ENCODE results near the gene FLAD1. TPM values are rescaled to one million over a fixed set of nuclear protein-coding genes. Genes with fewer than 3 reads are reported as not detected.

Gene FLAD1
- total RNA-seq, 1 experiment from 2014 or later = 58.4 TPM

DNA sequence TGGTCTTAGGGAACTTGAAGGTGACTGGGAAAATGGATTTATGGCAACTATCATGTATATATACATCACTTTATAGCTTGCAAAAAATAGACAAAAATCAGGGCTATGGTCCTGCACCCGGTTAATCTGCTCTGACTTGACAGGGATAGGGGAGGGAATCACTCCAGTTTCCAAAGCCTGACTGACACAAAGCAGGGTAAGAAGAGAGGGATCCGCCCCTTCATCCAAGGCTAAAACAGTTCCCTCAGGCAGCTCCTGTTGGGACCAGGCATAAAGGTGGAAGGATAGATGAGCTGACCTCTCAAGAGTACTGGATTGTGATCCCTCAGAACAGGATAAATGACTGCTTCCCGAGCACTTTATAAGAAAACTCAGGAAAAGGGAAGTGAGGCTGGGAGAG is 28.6 kb upstream of the FLAD1 start:
- H3K9ac ChIP-seq (ENCODE audit: low read length) = no peak overlapping the region
- no peaks in the 10 kb centered on the region for H3K9me3 ChIP-seq (ENCODE audit: control insufficient read depth in 1 of 2, insufficient read depth in 1 of 2, low read depth in 1 of 2, low read length in 2 of 2)
- TF ChIP-seq EGR1 (IDR thresholded peaks at IDR 0.05; ENCODE audit: low read depth) = no peak
- no peak for TF ChIP-seq ZNF274 (IDR thresholded peaks at IDR 0.05; ENCODE audit: low read depth, low read length)
- no peak for TF ChIP-seq CTCF (IDR thresholded peaks at IDR 0.05 in 2 of 3, conservative IDR thresholded peaks at IDR 0.05 in 1 of 3; ENCODE audit: borderline replicate concordance in 1 of 3, insufficient read depth in 1 of 3, low read depth in 2 of 3, low read length in 2 of 3)
- TF ChIP-seq JUND (IDR thresholded peaks at IDR 0.05) = no peak
- TF ChIP-seq CBX3 (IDR thresholded peaks at IDR 0.05; ENCODE audit: low read depth) = no peak
- TF ChIP-seq ZFX (IDR thresholded peaks at IDR 0.05) = no peak
- TF ChIP-seq EZH2phosphoT487 (IDR thresholded peaks at IDR 0.05; ENCODE audit: borderline replicate concordance) = no peak
- no peak for TF ChIP-seq SRF (IDR thresholded peaks at IDR 0.05; ENCODE audit: low read depth)
- TF ChIP-seq RAD21 (IDR thresholded peaks at IDR 0.05; ENCODE audit: low read depth) = no peak
- TF ChIP-seq, protein P1, sequence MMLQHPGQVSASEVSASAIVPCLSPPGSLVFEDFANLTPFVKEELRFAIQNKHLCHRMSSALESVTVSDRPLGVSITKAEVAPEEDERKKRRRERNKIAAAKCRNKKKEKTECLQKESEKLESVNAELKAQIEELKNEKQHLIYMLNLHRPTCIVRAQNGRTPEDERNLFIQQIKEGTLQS (IDR thresholded peaks at IDR 0.05) = no peak
- TF ChIP-seq, protein P2, sequence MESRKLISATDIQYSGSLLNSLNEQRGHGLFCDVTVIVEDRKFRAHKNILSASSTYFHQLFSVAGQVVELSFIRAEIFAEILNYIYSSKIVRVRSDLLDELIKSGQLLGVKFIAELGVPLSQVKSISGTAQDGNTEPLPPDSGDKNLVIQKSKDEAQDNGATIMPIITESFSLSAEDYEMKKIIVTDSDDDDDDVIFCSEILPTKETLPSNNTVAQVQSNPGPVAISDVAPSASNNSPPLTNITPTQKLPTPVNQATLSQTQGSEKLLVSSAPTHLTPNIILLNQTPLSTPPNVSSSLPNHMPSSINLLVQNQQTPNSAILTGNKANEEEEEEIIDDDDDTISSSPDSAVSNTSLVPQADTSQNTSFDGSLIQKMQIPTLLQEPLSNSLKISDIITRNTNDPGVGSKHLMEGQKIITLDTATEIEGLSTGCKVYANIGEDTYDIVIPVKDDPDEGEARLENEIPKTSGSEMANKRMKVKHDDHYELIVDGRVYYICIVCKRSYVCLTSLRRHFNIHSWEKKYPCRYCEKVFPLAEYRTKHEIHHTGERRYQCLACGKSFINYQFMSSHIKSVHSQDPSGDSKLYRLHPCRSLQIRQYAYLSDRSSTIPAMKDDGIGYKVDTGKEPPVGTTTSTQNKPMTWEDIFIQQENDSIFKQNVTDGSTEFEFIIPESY (IDR thresholded peaks at IDR 0.05; ENCODE audit: extremely low read depth, insufficient replicate concordance, low read length) = no peak
- no peak for TF ChIP-seq TCF7L2 (IDR thresholded peaks at IDR 0.05; ENCODE audit: borderline replicate concordance, extremely low read depth, insufficient read depth, insufficient read length)
- no peak for TF ChIP-seq SP1 (IDR thresholded peaks at IDR 0.05; ENCODE audit: low read depth)
- ATAC-seq = no peak
- ChIA-PET RAD21 (ENCODE audit: low non-redundant PET in 1 of 2, low total read pairs in 2 of 2, uncharacterized antibody in 2 of 2, unreplicated experiment in 2 of 2) (no interaction called here), CTCF (no interaction called here), POLR2A (no interaction called here)
- no peaks in the 10 kb centered on the region for H3K9me2 ChIP-seq (ENCODE audit: insufficient read depth)
- no peaks in the 10 kb centered on the region for H3K27me3 ChIP-seq (ENCODE audit: insufficient read depth, low read length)
- no peak overlapping the region for H3K27ac ChIP-seq (ENCODE audit: low read depth, low read length)
- BruUV-seq (replicated peaks) = no TSS peak
- intact Hi-C loops (cut with micrococcal nuclease) = no loop called here
- H3K4me2 ChIP-seq (ENCODE audit: low read length) = no peak overlapping the region
- H3K4me1 ChIP-seq (ENCODE audit: control insufficient read depth in 1 of 2, insufficient read depth in 2 of 2, low read length in 2 of 2) = peaks cover 14 to 32% of the 10 kb centered on the region in 2 experiments
- H3K79me2 ChIP-seq (ENCODE audit: insufficient read depth, low read length) = no peaks in the 10 kb centered on the region; the same call in 1 of the 2 replicates
- no peak overlapping the region for H2AFZ ChIP-seq (ENCODE audit: low read depth, low read length, poor library complexity, severe bottlenecking)
- DNase-seq (ENCODE audit: low read depth, low spot score) = no peak
- H3K4me3 ChIP-seq (replicated peaks in 1 of 2; ENCODE audit: low read depth in 1 of 2, low read length in 2 of 2) = no peak overlapping the region
- H4K20me1 ChIP-seq (ENCODE audit: insufficient read depth) = no peaks in the 10 kb centered on the region
- peaks cover 3 to 10% of the 10 kb centered on the region in 2 experiments; a peak in 2 of 4 replicates for H3K36me3 ChIP-seq (ENCODE audit: control insufficient read depth in 1 of 2, insufficient read depth in 2 of 2, low read length in 2 of 2)

Data from HCT116 (cell line).